Keratinocyte (primary cell): ENCODE measurements around the gene GRK4.

Experiments
- EZH2 ChIP-seq: IDR thresholded peaks from one replicate; pipeline ENCODE4 v1.6.1; 2012; ENCODE audit warnings: inconsistent platforms, mild to moderate bottlenecking, low read length, moderate library complexity
- TF ChIP-seq, protein P1 (sequence below), 3 experiments: IDR thresholded peaks in 1 of 3; conservative IDR thresholded peaks in 1 of 3; optimal IDR thresholded peaks in 1 of 3; 2 replicates in 2 of 3; 3 replicates in 1 of 3; pipeline versions ENCODE3 to v1.5.1; 2011; ENCODE audit warnings: low read length in 3 of 3, mild to moderate bottlenecking in 3 of 3, moderate library complexity in 2 of 3, control low read depth in 1 of 3, inconsistent platforms in 1 of 3; ENCODE audit not compliant: insufficient read depth in 2 of 3; ENCODE audit errors: extremely low read depth in 1 of 3

DNA sequence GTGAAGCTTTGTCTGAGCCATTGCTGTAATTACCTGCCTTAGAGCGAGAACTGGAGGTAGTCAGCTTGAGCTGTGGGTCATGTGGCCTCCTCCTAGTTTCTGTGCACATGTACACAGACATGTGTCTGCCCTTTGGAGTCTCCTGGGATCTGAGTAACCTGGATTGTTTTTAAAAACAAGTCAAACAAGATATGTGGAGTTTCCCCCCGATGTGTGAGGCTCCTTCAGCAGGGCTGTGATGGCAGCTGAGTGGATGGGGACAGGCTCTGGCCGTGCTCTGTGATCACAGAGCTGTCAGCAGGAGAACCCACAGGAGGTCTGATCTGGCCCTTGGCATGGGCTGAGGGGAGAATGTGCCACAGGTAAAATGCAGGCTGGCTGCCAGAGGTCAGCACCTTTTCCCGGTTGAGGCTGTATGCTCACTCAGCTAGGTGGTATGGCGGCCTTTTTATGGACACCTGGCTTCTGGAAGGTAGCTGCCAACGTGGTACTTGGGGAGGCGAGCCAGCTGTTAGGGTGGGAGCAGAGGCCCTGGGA, 38.5 kb upstream of the GRK4 start:
- TF ChIP-seq, protein P1, sequence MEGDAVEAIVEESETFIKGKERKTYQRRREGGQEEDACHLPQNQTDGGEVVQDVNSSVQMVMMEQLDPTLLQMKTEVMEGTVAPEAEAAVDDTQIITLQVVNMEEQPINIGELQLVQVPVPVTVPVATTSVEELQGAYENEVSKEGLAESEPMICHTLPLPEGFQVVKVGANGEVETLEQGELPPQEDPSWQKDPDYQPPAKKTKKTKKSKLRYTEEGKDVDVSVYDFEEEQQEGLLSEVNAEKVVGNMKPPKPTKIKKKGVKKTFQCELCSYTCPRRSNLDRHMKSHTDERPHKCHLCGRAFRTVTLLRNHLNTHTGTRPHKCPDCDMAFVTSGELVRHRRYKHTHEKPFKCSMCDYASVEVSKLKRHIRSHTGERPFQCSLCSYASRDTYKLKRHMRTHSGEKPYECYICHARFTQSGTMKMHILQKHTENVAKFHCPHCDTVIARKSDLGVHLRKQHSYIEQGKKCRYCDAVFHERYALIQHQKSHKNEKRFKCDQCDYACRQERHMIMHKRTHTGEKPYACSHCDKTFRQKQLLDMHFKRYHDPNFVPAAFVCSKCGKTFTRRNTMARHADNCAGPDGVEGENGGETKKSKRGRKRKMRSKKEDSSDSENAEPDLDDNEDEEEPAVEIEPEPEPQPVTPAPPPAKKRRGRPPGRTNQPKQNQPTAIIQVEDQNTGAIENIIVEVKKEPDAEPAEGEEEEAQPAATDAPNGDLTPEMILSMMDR (optimal IDR thresholded peaks at IDR 0.05 in 1 of 3, IDR thresholded peaks at IDR 0.05 in 1 of 3, conservative IDR thresholded peaks at IDR 0.05 in 1 of 3; ENCODE audit: extremely low read depth in 1 of 3, insufficient read depth in 2 of 3, low read length in 3 of 3) = no peak
- TF ChIP-seq EZH2 = no peak
